Gastroesophageal sphincter (tissue), 4 donors: ENCODE data around the gene MVD. TPM values are rescaled to one million over a fixed set of nuclear protein-coding genes. Genes with fewer than 3 reads are reported as not detected.

ENCODE experiments used
- ATAC-seq: fragments of 150-250 bp; one replicate; pipeline ENCODE4 v1.9.1; 2016; ENCODE audit warnings: mild to moderate bottlenecking, moderate library complexity
- H3K27ac ChIP-seq, 4 donors: fragments of 200-600 bp; sonication (generic) in 3 of 4; 1 replicate in 3 of 4; 2 replicates in 1 of 4; pipeline ENCODE4 v1.5.1; 2016 to 2019
- H3K27me3 ChIP-seq: fragments of 200-600 bp; sonication (generic); one replicate; pipeline ENCODE4 v1.5.1; 2019
- H3K36me3 ChIP-seq, 2 donors: fragments of 200-600 bp; sonication (generic); one replicate each; pipeline ENCODE4 v1.5.1; 2019; ENCODE audit warnings: control low read depth in 1 of 2
- H3K4me1 ChIP-seq, 3 donors: fragments of 200-600 bp; sonication (generic); 1 replicate in 2 of 3; 2 replicates in 1 of 3; pipeline ENCODE4 v1.5.1; 2016 to 2019; ENCODE audit warnings: control low read depth in 2 of 3
- H3K4me3 ChIP-seq, 2 donors: fragments of 200-600 bp; sonication (generic); one replicate each; pipeline ENCODE4 v1.5.1; 2019; ENCODE audit warnings: mild to moderate bottlenecking in 1 of 2, moderate library complexity in 1 of 2
- H3K9me3 ChIP-seq, 3 donors: fragments of 200-600 bp; sonication (generic); one replicate each; pipeline ENCODE4 v1.5.1; 2017 to 2019; ENCODE audit warnings: control low read depth in 2 of 3
- EP300 ChIP-seq: sonication (generic); formaldehyde crosslinking; IDR thresholded peaks from one replicate; pipeline ENCODE4 v1.6.1; 2017; ENCODE audit warnings: antibody characterized with exemption, mild to moderate bottlenecking
- POLR2A ChIP-seq, 2 donors: fragments of 450-650 bp; IDR thresholded peaks; one replicate each; pipeline ENCODE4 v1.6.1; 2017; ENCODE audit warnings: antibody characterized with exemption in 2 of 2, mild to moderate bottlenecking in 2 of 2, moderate library complexity in 1 of 2
- POLR2AphosphoS5 ChIP-seq: sonication (generic); formaldehyde crosslinking; IDR thresholded peaks from one replicate; pipeline ENCODE4 v1.6.1; 2017; ENCODE audit warnings: antibody characterized with exemption
- WGBS, 2 donors: methylation state at CpG; one replicate each; pipeline ENCODE4 v1.1.5; 2018; ENCODE audit warnings: low coverage in 1 of 2; 5-methylcytosine and 5-hydroxymethylcytosine counted together
- total RNA-seq, 4 donors: library from RNA; depleted of rRNA; stranded (reverse); fragments of >200 nt; gene quantifications; one replicate each; pipeline ENCODE4 v1.1.0, GENCODE V29; 2016
- TF ChIP-seq, protein P1 (sequence below), 4 experiments: fragments of 200-600 bp in 2 of 4; fragments of 450-650 bp in 2 of 4; sonication (generic) in 1 of 4; IDR thresholded peaks; one replicate each; pipeline ENCODE4 v1.5.1; 2017 to 2019; ENCODE audit warnings: antibody characterized with exemption in 4 of 4, mild to moderate bottlenecking in 2 of 4, moderate library complexity in 2 of 4

Gene MVD
- total RNA-seq, 4 donors from 2014 or later = 21.3 to 30.3 (median 26.6) TPM

DNA sequence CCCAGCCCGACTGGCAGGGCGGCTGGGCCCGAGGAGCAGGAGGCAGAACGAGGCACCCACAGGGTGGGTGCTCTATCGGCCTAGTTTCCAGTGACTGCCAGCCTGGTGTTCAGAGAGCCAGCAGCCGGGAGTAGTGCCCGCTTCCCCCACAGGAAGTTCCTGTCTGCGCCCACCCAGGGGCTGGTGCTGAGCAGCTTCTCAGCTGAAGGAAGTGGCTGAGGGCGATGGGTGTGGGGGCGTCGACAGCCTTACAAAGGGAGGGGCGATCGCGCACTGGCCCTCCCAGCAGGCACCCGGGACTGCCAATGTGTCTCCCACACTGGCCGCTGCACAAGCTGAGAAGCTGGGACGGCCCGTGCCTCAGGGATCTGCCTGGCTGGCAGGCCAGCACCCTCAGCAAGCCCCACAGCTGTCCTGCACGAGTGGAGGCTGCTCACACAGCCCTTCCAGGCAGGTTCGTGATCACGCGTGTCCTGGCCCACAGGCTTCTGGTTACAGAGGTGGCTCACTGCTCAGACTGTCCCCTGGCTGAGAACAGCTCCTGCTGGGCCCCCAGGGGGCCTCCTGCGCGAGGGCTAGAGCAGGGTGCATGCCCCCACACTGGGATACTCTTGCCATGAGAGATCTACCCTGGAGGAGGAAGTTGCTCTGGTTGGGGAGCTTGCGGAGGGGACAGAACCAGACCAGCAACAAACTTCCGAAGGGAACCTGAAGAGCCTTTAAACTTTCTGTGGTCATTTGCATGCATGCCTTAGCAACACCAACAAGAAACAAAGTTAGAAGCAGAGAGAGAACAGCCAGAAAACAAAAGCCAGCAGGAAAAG is 40.8 kb upstream of the MVD start:
- Histone ChIP-seq H3K27me3 (no peaks in the 10 kb centered on the region), H3K9me3 (no peaks in the 10 kb centered on the region), H3K4me3 (peak overlapping the region in 1 of 2 donors; percentile 12), H3K36me3 (peaks cover 0 to 44% of the 10 kb centered on the region in 2 donors), H3K27ac (peak overlapping the region in 3 of 4 donors; percentile 35 to 90 (median 62)), H3K4me1 (peaks cover 0 to 85% (median 27%) of the 10 kb centered on the region in 3 donors)
- 70 to 71% methylated on average over 7 to 13 of the region's 26 CpGs for WGBS, 2 donors
- no peak for TF ChIP-seq POLR2AphosphoS5
- no peak for TF ChIP-seq POLR2A (IDR thresholded peaks at IDR 0.05)
- TF ChIP-seq, protein P1, sequence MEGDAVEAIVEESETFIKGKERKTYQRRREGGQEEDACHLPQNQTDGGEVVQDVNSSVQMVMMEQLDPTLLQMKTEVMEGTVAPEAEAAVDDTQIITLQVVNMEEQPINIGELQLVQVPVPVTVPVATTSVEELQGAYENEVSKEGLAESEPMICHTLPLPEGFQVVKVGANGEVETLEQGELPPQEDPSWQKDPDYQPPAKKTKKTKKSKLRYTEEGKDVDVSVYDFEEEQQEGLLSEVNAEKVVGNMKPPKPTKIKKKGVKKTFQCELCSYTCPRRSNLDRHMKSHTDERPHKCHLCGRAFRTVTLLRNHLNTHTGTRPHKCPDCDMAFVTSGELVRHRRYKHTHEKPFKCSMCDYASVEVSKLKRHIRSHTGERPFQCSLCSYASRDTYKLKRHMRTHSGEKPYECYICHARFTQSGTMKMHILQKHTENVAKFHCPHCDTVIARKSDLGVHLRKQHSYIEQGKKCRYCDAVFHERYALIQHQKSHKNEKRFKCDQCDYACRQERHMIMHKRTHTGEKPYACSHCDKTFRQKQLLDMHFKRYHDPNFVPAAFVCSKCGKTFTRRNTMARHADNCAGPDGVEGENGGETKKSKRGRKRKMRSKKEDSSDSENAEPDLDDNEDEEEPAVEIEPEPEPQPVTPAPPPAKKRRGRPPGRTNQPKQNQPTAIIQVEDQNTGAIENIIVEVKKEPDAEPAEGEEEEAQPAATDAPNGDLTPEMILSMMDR (IDR thresholded peaks at IDR 0.05) = no peak
- TF ChIP-seq EP300 = no peak
- ATAC-seq = no peak

DNA sequence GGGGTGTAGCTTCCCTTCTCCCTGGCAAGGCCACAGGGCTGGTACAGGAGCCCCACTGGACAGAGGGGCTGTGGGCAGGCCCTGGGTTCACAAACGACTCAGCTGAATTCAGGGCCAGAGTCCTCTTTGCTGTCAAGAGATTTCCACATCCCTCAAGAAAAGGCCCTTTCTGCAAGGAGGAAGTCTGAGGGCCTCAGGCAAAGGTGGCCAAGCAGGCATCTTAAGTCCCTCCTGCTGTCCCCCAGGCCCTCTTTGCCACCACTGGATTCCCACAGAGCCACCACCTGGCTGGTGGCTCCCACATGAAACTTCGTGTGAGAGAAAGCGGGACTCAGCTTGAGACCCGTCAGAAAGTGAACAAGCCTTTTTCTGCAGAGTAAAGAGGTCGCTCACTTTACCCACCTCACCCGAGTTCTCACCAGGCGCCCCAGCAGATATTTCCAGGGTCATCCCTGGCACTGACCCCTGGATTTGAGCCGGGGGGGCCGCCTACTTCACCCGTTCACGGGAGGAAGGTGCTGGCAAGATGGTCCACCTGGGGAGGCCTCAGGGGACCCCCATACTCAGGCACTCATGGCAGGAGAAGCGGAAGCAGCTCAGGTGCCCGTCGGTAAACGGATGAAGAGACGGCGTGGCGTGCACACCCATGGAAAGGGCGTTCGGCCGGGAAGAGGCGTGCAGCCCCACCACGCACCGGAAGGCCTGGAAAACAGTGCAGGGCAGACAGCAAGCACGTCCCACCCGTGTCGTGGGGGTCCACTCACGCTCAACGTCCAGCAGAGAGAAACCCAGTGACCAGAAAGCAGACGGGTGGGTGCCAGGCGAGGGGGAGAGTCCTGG is 39.7 kb upstream of the MVD start:
- ATAC-seq = no peak
- H3K27ac ChIP-seq = peak overlapping the region in 3 of 4 donors; percentile 35 to 90 (median 62)
- peak overlapping the region in 1 of 2 donors; percentile 12 for H3K4me3 ChIP-seq
- peaks cover 0 to 52% of the 10 kb centered on the region in 2 donors for H3K36me3 ChIP-seq
- peaks cover 0 to 74% (median 26%) of the 10 kb centered on the region in 3 donors for H3K4me1 ChIP-seq
- 75% methylated on average over 5 of the region's 31 CpGs; no CpG with 5 or more reads in 1 of the 2 donors for WGBS, 2 donors
- no peaks in the 10 kb centered on the region for H3K9me3 ChIP-seq
- no peak for TF ChIP-seq POLR2AphosphoS5
- no peak for TF ChIP-seq POLR2A (IDR thresholded peaks at IDR 0.05)
- TF ChIP-seq, protein P1 (IDR thresholded peaks at IDR 0.05) = no peak
- no peak for TF ChIP-seq EP300
- H3K27me3 ChIP-seq = no peaks in the 10 kb centered on the region

DNA sequence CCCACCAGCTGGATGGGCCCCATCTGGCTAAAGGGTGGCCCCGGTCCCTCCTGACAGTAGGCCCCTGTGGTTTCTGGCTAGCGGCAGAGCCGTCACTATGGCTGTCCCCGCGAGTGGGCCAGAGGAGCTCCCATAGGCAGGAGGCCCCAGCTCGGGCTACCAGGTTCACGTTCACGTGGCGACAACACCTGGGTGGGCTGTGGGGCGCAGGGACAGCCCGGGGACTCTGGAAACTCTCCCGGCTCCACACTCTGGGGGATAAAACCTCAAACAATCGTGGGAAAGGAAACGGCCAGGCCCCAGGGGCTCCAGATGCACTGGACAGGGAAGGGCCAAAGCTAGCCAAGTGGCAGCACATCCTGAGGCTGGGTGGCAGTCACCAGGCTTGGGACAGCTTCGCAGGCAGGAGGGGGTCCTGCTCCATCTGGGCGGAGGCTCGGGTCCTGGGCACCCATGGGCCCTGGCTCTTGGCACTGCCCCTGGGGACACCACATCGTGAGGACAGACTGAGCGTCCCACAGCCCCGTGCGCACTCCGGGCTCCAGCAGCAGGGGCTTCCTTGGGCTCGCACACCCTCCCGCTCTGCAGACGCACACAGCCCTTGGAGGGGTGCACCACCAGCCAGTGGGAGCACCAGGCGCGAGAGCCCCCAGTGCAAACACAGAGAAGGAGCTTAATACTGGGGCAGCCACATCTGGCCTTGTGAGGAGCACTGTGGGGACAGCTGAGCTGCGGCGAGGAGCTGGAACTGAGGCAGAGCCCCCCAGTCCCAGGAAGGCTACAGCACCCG is 38.9 kb upstream of the MVD start:
- Histone ChIP-seq H3K4me3 (peak overlapping the region in 1 of 2 donors; percentile 11), H3K9me3 (no peaks in the 10 kb centered on the region), H3K4me1 (peaks cover 0 to 66% (median 18%) of the 10 kb centered on the region in 3 donors), H3K27ac (peak overlapping the region in 3 of 4 donors; percentile 43 to 90 (median 64)), H3K27me3 (no peaks in the 10 kb centered on the region), H3K36me3 (peaks cover 0 to 60% of the 10 kb centered on the region in 2 donors)
- TF ChIP-seq, protein P1 (IDR thresholded peaks at IDR 0.05) = no peak
- TF ChIP-seq EP300 = no peak
- no peak for TF ChIP-seq POLR2AphosphoS5
- no peak for TF ChIP-seq POLR2A (IDR thresholded peaks at IDR 0.05)
- no peak for ATAC-seq
- WGBS, 2 donors = no CpG with 5 or more reads among the region's 30 CpGs

DNA sequence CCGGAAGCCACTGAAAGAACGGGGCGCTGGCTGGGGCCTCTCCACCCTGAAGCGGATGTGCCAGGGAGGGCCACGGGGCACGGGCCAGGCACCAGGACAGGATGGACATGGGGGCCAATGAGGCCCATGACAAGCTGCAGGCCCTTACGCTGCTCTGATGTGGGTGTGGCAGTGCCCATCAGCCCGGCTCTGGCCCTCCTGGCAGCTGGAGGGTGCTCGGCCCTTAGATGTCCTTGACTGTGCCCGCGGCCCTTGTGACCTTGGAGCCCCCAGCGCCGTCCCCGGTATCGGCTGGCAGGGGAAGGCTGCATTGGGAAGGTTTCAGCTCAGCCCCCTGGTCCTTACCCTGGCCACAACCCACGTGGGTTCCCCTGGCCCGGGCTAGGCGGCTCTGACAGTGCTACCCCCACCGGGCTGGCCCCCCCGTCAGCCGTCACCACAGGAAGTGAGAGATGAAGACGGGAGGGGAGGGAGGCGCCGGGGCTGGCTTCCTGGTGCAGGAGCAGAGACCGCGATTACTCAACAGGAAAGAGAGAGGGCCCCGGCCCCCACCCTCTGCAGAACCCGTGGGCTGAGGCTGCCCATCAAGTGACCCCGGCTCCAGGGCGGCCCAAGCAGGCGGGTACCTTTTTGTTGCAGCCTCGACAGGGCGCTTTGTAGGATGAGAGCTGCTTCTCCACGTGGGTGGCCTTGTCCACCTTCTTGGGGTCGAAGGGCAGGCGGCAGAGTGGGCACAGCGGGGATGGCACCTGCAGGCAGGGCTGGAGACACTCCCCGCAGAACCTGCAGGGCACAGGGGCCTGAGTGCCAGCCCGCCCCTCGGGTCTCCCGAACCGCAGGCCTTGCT is 38.0 kb upstream of the MVD start:
- TF ChIP-seq EP300 = no peak
- no peak for TF ChIP-seq POLR2AphosphoS5
- TF ChIP-seq, protein P1 (IDR thresholded peaks at IDR 0.05) = no peak
- no peak for TF ChIP-seq POLR2A (IDR thresholded peaks at IDR 0.05)
- Histone ChIP-seq H3K27ac (peak overlapping the region in 3 of 4 donors; percentile 43 to 90 (median 64)), H3K36me3 (peaks cover 0 to 69% of the 10 kb centered on the region in 2 donors), H3K4me1 (peaks cover 0 to 62% (median 18%) of the 10 kb centered on the region in 3 donors), H3K27me3 (no peaks in the 10 kb centered on the region), H3K9me3 (no peaks in the 10 kb centered on the region), H3K4me3 (peak overlapping the region in 1 of 2 donors; percentile 11)
- ATAC-seq = peak; percentile 73
- 80% methylated on average over 3 of the region's 42 CpGs; no CpG with 5 or more reads in 1 of the 2 donors for WGBS, 2 donors
